GM12878 (cell line): ENCODE data around the gene PTPRJ. TPM values are rescaled to one million over a fixed set of nuclear protein-coding genes. Genes with fewer than 3 reads are reported as not detected.
A peak's percentile ranks its signal among the peaks of the same experiment; 100 is the strongest.

Experiments used
- ATAC-seq: fragments of 200-7000 bp; cut with Tn5 transposase; 3 replicates; pipeline ENCODE4 v1.9.1; 2020; ENCODE audit warnings: mild to moderate bottlenecking, moderate library complexity
- BruUV-seq: library from RNA; stranded (reverse); fragments of 400-500 nt; replicated peaks from 2 replicates; lab custom pipeline; 2021; lab: Mats Ljungman, UMichigan
- CTCF ChIA-PET: fragments of 300-600 bp; sonication (Branson Sonifier 250); formaldehyde crosslinking; extraction: SDS; loops from one replicate; lab custom pipeline; 2021; ENCODE audit warnings: inconsistent platforms; lab: Yijun Ruan, JAX
- POLR2A ChIA-PET: fragments of 350-600 bp; formaldehyde crosslinking; extraction: SDS; loops from one replicate; lab custom pipeline; 2021; ENCODE audit warnings: inconsistent platforms; lab: Charles Lee
- RAD21 ChIA-PET: fragments of 300-600 bp; sonication (Branson Sonifier 250); formaldehyde crosslinking; loops from one replicate; lab custom pipeline; 2023; ENCODE audit warnings: antibody characterized with exemption; ENCODE audit not compliant: unreplicated experiment; lab: Charles Lee
- SMC1A ChIA-PET: fragments of 300-600 bp; sonication (Branson Sonifier 250); formaldehyde crosslinking; loops from one replicate; lab custom pipeline; 2023; ENCODE audit not compliant: unreplicated experiment, uncharacterized antibody; lab: Charles Lee
- DNase-seq: peaks from one replicate; pipeline ENCODE4 v3.0.0-alpha.2; 2011; ENCODE audit warnings: low read depth, low spot score
- FAIRE-seq: peaks from 3 replicates; lab custom pipeline; 2011; peaks lifted over from hg19 to GRCh38; lab: Jason Lieb, UNC
- H2AFZ ChIP-seq: 2 replicates; pipeline ENCODE4 v1.6.0; 2011; ENCODE audit warnings: low read depth, low read length, control low read depth; ENCODE audit not compliant: control insufficient read depth
- H3K27ac ChIP-seq: 2 replicates; pipeline ENCODE4 v1.5.1; 2011; ENCODE audit warnings: control low read depth; ENCODE audit not compliant: control insufficient read depth, insufficient read depth
- H3K27me3 ChIP-seq, 2 experiments: replicated peaks in 1 of 2; 2 replicates each; pipeline versions ENCODE4 v1.6.0 to v1.6.1; 2011; ENCODE audit warnings: low read length in 1 of 2; ENCODE audit not compliant: control insufficient read depth in 2 of 2, insufficient read depth in 2 of 2
- H3K36me3 ChIP-seq, 2 experiments: 2 replicates each; pipeline ENCODE4 v1.5.1; 2011; ENCODE audit warnings: low read length in 1 of 2; ENCODE audit not compliant: control insufficient read depth in 2 of 2, insufficient read depth in 2 of 2
- H3K4me1 ChIP-seq: 2 replicates; pipeline ENCODE4 v1.6.1; 2011; ENCODE audit warnings: mild to moderate bottlenecking, low read length, moderate library complexity, mixed read lengths; ENCODE audit not compliant: control insufficient read depth, insufficient read depth
- H3K4me2 ChIP-seq: 2 replicates; pipeline ENCODE4 v1.6.0; 2011; ENCODE audit warnings: control low read depth; ENCODE audit not compliant: control insufficient read depth, insufficient read depth
- H3K4me3 ChIP-seq: fragments of 200-600 bp; sonication (generic); 2 replicates; pipeline ENCODE4 v1.5.1; 2016
- H3K79me2 ChIP-seq: 2 replicates; pipeline ENCODE4 v1.6.0; 2011; ENCODE audit warnings: low read length; ENCODE audit not compliant: control insufficient read depth, insufficient read depth
- H3K9ac ChIP-seq: 2 replicates; pipeline ENCODE4 v1.8.0; 2011; ENCODE audit warnings: low read length, control low read depth, mixed read lengths; ENCODE audit not compliant: control insufficient read depth, insufficient read depth
- H3K9me3 ChIP-seq: replicated peaks from 3 replicates; pipeline ENCODE4 v1.5.1; 2011; ENCODE audit warnings: mild to moderate bottlenecking, low read length; ENCODE audit not compliant: control insufficient read depth, insufficient read depth
- H4K20me1 ChIP-seq: 2 replicates; pipeline ENCODE4 v1.6.0; 2011; ENCODE audit not compliant: control insufficient read depth, insufficient read depth
- BRCA1 ChIP-seq: IDR thresholded peaks from 2 replicates; pipeline ENCODE4 v1.6.1; 2011; ENCODE audit warnings: low read depth, low read length, improper control_type of control experiment
- ELK1 ChIP-seq: IDR thresholded peaks from 2 replicates; pipeline ENCODE4 v1.6.1; 2012; ENCODE audit warnings: low read depth, low read length, improper control_type of control experiment
- IKZF1 ChIP-seq: fragments of 450-650 bp; conservative IDR thresholded peaks from 2 replicates; pipeline ENCODE4 v1.6.1; 2017; ENCODE audit warnings: antibody characterized with exemption, mild to moderate bottlenecking
- IKZF2 ChIP-seq, 2 experiments: fragments of 450-650 bp; IDR thresholded peaks; 2 replicates each; pipeline ENCODE4 v1.6.1; 2017; ENCODE audit warnings: mild to moderate bottlenecking in 2 of 2, moderate library complexity in 2 of 2
- KLF5 ChIP-seq: fragments of 450-650 bp; IDR thresholded peaks from 2 replicates; pipeline ENCODE4 v1.6.1; 2014; ENCODE audit warnings: mild to moderate bottlenecking; ENCODE audit not compliant: partially characterized antibody
- SIX5 ChIP-seq: IDR thresholded peaks from 2 replicates; pipeline ENCODE4 v1.6.1; 2011; ENCODE audit warnings: mild to moderate bottlenecking, low read depth, low read length, moderate library complexity; ENCODE audit not compliant: severe bottlenecking
- TCF7 ChIP-seq: IDR thresholded peaks from 2 replicates; pipeline ENCODE4 v1.6.1; 2014; ENCODE audit warnings: antibody characterized with exemption, borderline replicate concordance
- WGBS: methylation state at CpG from one replicate; pipeline ENCODE4 v1.1.6; 2016; ENCODE audit warnings: low lambda C conversion rate; ENCODE audit not compliant: insufficient replicate concordance, insufficient coverage; ENCODE audit errors: missing lambda C conversion rate; 5-methylcytosine and 5-hydroxymethylcytosine counted together
- in situ Hi-C: fragments of 300-500 bp; cut with MboI; formaldehyde crosslinking; loops from 9 replicates; pipeline ENCODE4 v1.14.3; 2018; ENCODE audit warnings: mixed read lengths
- intact Hi-C: fragments of 100-400 bp; cut with micrococcal nuclease; formaldehyde crosslinking; loops from one replicate; pipeline ENCODE4 v1.14.2; 2022; ENCODE audit not compliant: unreplicated experiment
- polyA plus RNA-seq, 11 experiments: library from polyadenylated mRNA; depleted of rRNA in 4 of 11; unstranded in 6 of 11; stranded (reverse) in 5 of 11; fragments of >200 nt; fragmentation: Nextera tagmentation in 4 of 11; fragmentation: Illumina TruSeq in 1 of 11; extraction: Ambion mirVana in 4 of 11; extraction: Trizol in 1 of 11; gene quantifications; 1 replicate in 1 of 11; 2 replicates in 10 of 11; pipeline versions ENCODE4 v1.2.1 to v1.2.3, GENCODE V29; 2011 to 2016; ENCODE audit warnings: inconsistent platforms in 2 of 11, missing spikeins in 2 of 11, low read depth in 1 of 11
- total RNA-seq, 4 experiments: library from RNA; depleted of rRNA in 3 of 4; stranded (reverse); fragments of >200 nt in 3 of 4; fragmentation: Illumina TruSeq in 1 of 4; extraction: Trizol in 1 of 4; gene quantifications; 2 replicates each; pipeline versions ENCODE4 v1.2.1 to v1.2.3, GENCODE V29; 2013 to 2021

Gene PTPRJ
- total and polyA plus RNA-seq, 10 of the 15 experiments (the other 5 are each of a cell fraction or from before 2014, with no cell fraction given) = 0.22 to 22.4 (median 7.4) TPM

- H3K27ac ChIP-seq = no peak overlapping the region
- H3K79me2 ChIP-seq = peaks cover 7% of the 10 kb centered on the region
- H3K4me2 ChIP-seq = no peak overlapping the region
- H2AFZ ChIP-seq = no peak overlapping the region
- BruUV-seq = no TSS peak
- ChIA-PET CTCF (interaction anchor here (1.5 to 10.9 kb wide), 2 partner anchors 58 to 168 kb away, joined by 3 to 244 read pairs; no protein-coding TSS in a partner anchor), POLR2A (interaction anchor here (1.2 kb wide), 1 partner anchor 10 kb away, joined by 3 read pairs; no protein-coding TSS in a partner anchor), SMC1A (interaction anchor here (0.5 to 11.3 kb wide), 6 partner anchors 11 to 169 kb away, joined by 3 to 234 read pairs (median 3); no protein-coding TSS in a partner anchor), RAD21 (interaction anchor here (0.5 kb wide), 1 partner anchor 123 kb away, joined by 3 read pairs; no protein-coding TSS in a partner anchor)
- no peaks in the 10 kb centered on the region; the same call in 1 of the 2 replicates for H4K20me1 ChIP-seq
- no peak for DNase-seq
- H3K27me3 ChIP-seq = no peaks in the 10 kb centered on the region
- in situ Hi-C loops = loop anchor here (10.0 kb wide), 1 partner anchor 170 kb away; no protein-coding TSS in a partner anchor
- no peaks in the 10 kb centered on the region for H3K36me3 ChIP-seq
- no peak overlapping the region for H3K9ac ChIP-seq
- peaks cover 55% of the 10 kb centered on the region for H3K4me1 ChIP-seq
- H3K4me3 ChIP-seq = no peak overlapping the region
- TF ChIP-seq KLF5 (no peak), IKZF1 (0 out of 2 replicates have a peak, but pooled peaks have one; percentile 6), IKZF2 (IDR thresholded peaks at IDR 0.05) (peak in 1 of 2 experiments; percentile 27; a peak in 1 of 4 replicates)
- intact Hi-C loops = no loop called here
- WGBS = 80% methylated on average over 3 of the region's 3 CpGs
- ATAC-seq = no peak
- FAIRE-seq = no peak
- no peaks in the 10 kb centered on the region for H3K9me3 ChIP-seq
These were observed 124.2 kb downstream of the PTPRJ start for GRCh38 chr11:48104568-48104924.

GRCh38 chr11:48105096-48105990 lies 125.0 kb downstream of the PTPRJ start:
- H3K27me3 ChIP-seq = no peaks in the 10 kb centered on the region
- 86% methylated on average over 9 of the region's 10 CpGs for WGBS
- no peak overlapping the region for H3K9ac ChIP-seq
- RAD21 ChIA-PET = interaction anchor here (1.2 to 8.2 kb wide), 2 partner anchors 99 to 169 kb away, joined by 5 to 171 read pairs; no protein-coding TSS in a partner anchor
- H3K4me3 ChIP-seq = no peak overlapping the region
- no peak overlapping the region for H2AFZ ChIP-seq
- ATAC-seq = no peak
- peak overlapping the region; percentile 50 for H3K4me2 ChIP-seq
- no peak for DNase-seq
- BruUV-seq = no TSS peak
- peaks cover 5% of the 10 kb centered on the region for H3K79me2 ChIP-seq
- intact Hi-C loops (loop anchor here (5.0 kb wide), 2 partner anchors 98 to 123 kb away; partner anchors contain the start of gene PTPRJ), in situ Hi-C loops (loop anchor here (5.0 to 10.0 kb wide), 3 partner anchors 113 to 258 kb away; partner anchors contain the start of gene NUP160)
- H3K9me3 ChIP-seq = no peaks in the 10 kb centered on the region
- POLR2A ChIA-PET = interaction anchor here (1.5 kb wide), 1 partner anchor 12 kb away, joined by 5 read pairs; no protein-coding TSS in a partner anchor
- no peak for FAIRE-seq
- peak overlapping the region; percentile 72 for H3K27ac ChIP-seq
- H3K36me3 ChIP-seq = no peaks in the 10 kb centered on the region
- SMC1A ChIA-PET = interaction anchor here (0.7 to 11.3 kb wide), 7 partner anchors 12 to 376 kb away, joined by 3 to 234 read pairs (median 5); no protein-coding TSS in a partner anchor
- CTCF ChIA-PET = interaction anchor here (1.0 to 10.9 kb wide), 3 partner anchors 13 to 169 kb away, joined by 3 to 244 read pairs (median 3); no protein-coding TSS in a partner anchor
- no peaks in the 10 kb centered on the region; the same call in 1 of the 2 replicates for H4K20me1 ChIP-seq
- peaks cover 59% of the 10 kb centered on the region for H3K4me1 ChIP-seq
- TF ChIP-seq BRCA1 (no peak), ELK1 (no peak), TCF7 (no peak), SIX5 (no peak)
